Endothelial cell of umbilical vein (primary cell): ENCODE measurements around the gene AMELX. TPM values are rescaled to one million over a fixed set of nuclear protein-coding genes. Genes with fewer than 3 reads are reported as not detected.

ENCODE experiments used
- BruUV-seq: library from RNA; stranded (reverse); fragments of 400-500 nt; replicated peaks from 2 replicates; lab custom pipeline; 2021; lab: Mats Ljungman, UMichigan
- CTCF ChIA-PET: fragments of 300-600, 350-600 bp; sonication (Branson Sonifier 250); formaldehyde crosslinking; loops from one replicate; lab custom pipeline; 2021; ENCODE audit warnings: antibody characterized with exemption, inconsistent platforms; lab: Charles Lee
- POLR2A ChIA-PET: fragments of 300-600, 350-600 bp; sonication (Branson Sonifier 250); formaldehyde crosslinking; loops from one replicate; lab custom pipeline; 2021; ENCODE audit warnings: antibody characterized with exemption, inconsistent platforms; lab: Charles Lee
- DNase-seq: peaks from one replicate; pipeline ENCODE4 v3.0.0-alpha.2; 2011; ENCODE audit warnings: low read depth, low spot score
- FAIRE-seq: peaks from 2 replicates; lab custom pipeline; 2011; peaks lifted over from hg19 to GRCh38; lab: Jason Lieb, UNC
- H2AFZ ChIP-seq: 2 replicates; pipeline ENCODE4 v1.6.0; 2012; ENCODE audit warnings: low read depth, low read length, control low read depth, inconsistent platforms
- H3K27ac ChIP-seq: 2 replicates; pipeline ENCODE4 v1.5.1; 2011; ENCODE audit warnings: low read depth, mild to moderate bottlenecking, control low read depth, low read length, moderate library complexity; ENCODE audit not compliant: insufficient read depth
- H3K27me3 ChIP-seq, 2 experiments: 2 replicates each; pipeline versions ENCODE4 v1.6.0 to v1.6.1; 2011; ENCODE audit warnings: low read length in 2 of 2, mixed read lengths in 1 of 2; ENCODE audit not compliant: control insufficient read depth in 2 of 2, insufficient read depth in 2 of 2
- H3K36me3 ChIP-seq, 2 experiments: 2 replicates in 1 of 2; 3 replicates in 1 of 2; pipeline ENCODE4 v1.5.1; 2011; ENCODE audit warnings: low read length in 2 of 2, mild to moderate bottlenecking in 1 of 2, moderate library complexity in 1 of 2; ENCODE audit not compliant: control insufficient read depth in 2 of 2, insufficient read depth in 2 of 2; ENCODE audit errors: extremely low read depth in 1 of 2
- H3K4me1 ChIP-seq: 3 replicates; pipeline ENCODE4 v1.5.1; 2011; ENCODE audit warnings: mild to moderate bottlenecking, low read length; ENCODE audit not compliant: control insufficient read depth, insufficient read depth; ENCODE audit errors: extremely low read depth
- H3K4me2 ChIP-seq: 2 replicates; pipeline ENCODE4 v1.6.1; 2011; ENCODE audit warnings: low read length, control low read depth, mixed read lengths; ENCODE audit not compliant: insufficient read depth
- H3K4me3 ChIP-seq, 3 experiments: fragments of 200-600 bp in 1 of 3; sonication (generic), shearing (Covaris generic) in 1 of 3; replicated peaks in 1 of 3; 2 replicates each; pipeline ENCODE4 v1.5.1; 2011 to 2016; ENCODE audit warnings: control low read depth in 3 of 3, low read length in 3 of 3, mild to moderate bottlenecking in 2 of 3, inconsistent platforms in 1 of 3, low read depth in 1 of 3, moderate library complexity in 1 of 3; ENCODE audit not compliant: insufficient read depth in 1 of 3
- H3K79me2 ChIP-seq: 2 replicates; pipeline ENCODE4 v1.6.0; 2012; ENCODE audit warnings: low read length, inconsistent platforms; ENCODE audit not compliant: control insufficient read depth, insufficient read depth
- H3K9ac ChIP-seq: replicated peaks from 2 replicates; pipeline ENCODE3; 2011; ENCODE audit warnings: low read length, control low read depth; ENCODE audit not compliant: insufficient read depth; ENCODE audit errors: extremely low read depth
- H3K9me1 ChIP-seq: replicated peaks from 3 replicates; pipeline ENCODE4 v1.6.0; 2011; ENCODE audit warnings: mild to moderate bottlenecking, low read length; ENCODE audit not compliant: control insufficient read depth, insufficient read depth; ENCODE audit errors: extremely low read depth
- H3K9me3 ChIP-seq: replicated peaks from 2 replicates; pipeline ENCODE4 v1.5.1; 2012; ENCODE audit warnings: low read length, inconsistent platforms; ENCODE audit not compliant: control insufficient read depth, insufficient read depth
- H4K20me1 ChIP-seq: replicated peaks from 2 replicates; pipeline ENCODE3; 2011; ENCODE audit warnings: mild to moderate bottlenecking, low read length; ENCODE audit not compliant: control insufficient read depth, insufficient read depth; ENCODE audit errors: extremely low read depth
- EZH2 ChIP-seq: IDR thresholded peaks from 2 replicates; pipeline ENCODE4 v1.6.1; 2012; ENCODE audit warnings: borderline replicate concordance, low read depth, mild to moderate bottlenecking, moderate library complexity, low read length, inconsistent platforms; ENCODE audit not compliant: severe bottlenecking
- FOS ChIP-seq: IDR thresholded peaks from 2 replicates; pipeline ENCODE4 v1.6.1; 2011; ENCODE audit warnings: mild to moderate bottlenecking, low read length, moderate library complexity, borderline replicate concordance; ENCODE audit not compliant: insufficient read depth
- JUN ChIP-seq: IDR thresholded peaks from 2 replicates; pipeline ENCODE4 v1.6.1; 2011; ENCODE audit warnings: borderline replicate concordance, low read depth; ENCODE audit not compliant: insufficient read length, insufficient read depth
- MYC ChIP-seq: IDR thresholded peaks from one replicate; pipeline ENCODE4 v1.6.1; 2011; ENCODE audit warnings: mild to moderate bottlenecking, low read depth, low read length
- POLR2A ChIP-seq: IDR thresholded peaks from 2 replicates; pipeline ENCODE4 v1.6.1; 2012; ENCODE audit warnings: low read depth, mild to moderate bottlenecking, control low read depth, low read length
- POLR2AphosphoS5 ChIP-seq: IDR thresholded peaks from 2 replicates; pipeline ENCODE4 v1.6.1; 2012; ENCODE audit warnings: low read depth, mild to moderate bottlenecking, control low read depth, low read length, moderate library complexity; ENCODE audit not compliant: insufficient read depth
- dilution Hi-C: fragments of 300-500 bp; cut with MboI; formaldehyde crosslinking; loops from one replicate; pipeline ENCODE4 v1.15.0; 2019; ENCODE audit warnings: low sequenced_read_pairs; ENCODE audit not compliant: extremely low pct_ligation_motif_present
- intact Hi-C: fragments of 100-400 bp; cut with micrococcal nuclease; formaldehyde crosslinking; loops from one replicate; pipeline ENCODE4 v1.10.0; 2022
- polyA plus RNA-seq, 4 experiments: library from polyadenylated mRNA; depleted of rRNA in 3 of 4; stranded (reverse) in 3 of 4; unstranded in 1 of 4; fragments of >200 nt; gene quantifications; 2 replicates each; pipeline versions ENCODE4 v1.2.1 to v1.2.3, GENCODE V29; 2011 to 2012; ENCODE audit warnings: missing spikeins in 1 of 4
- total RNA-seq: library from RNA; stranded (reverse); gene quantifications from 2 replicates; pipeline ENCODE4 v1.2.3, GENCODE V29; 2021
- TF ChIP-seq, protein P1 (sequence below): IDR thresholded peaks from 2 replicates; pipeline ENCODE4 v1.6.1; 2011; ENCODE audit not compliant: insufficient read depth, insufficient read length
- TF ChIP-seq, protein P2 (sequence below), 2 donors: IDR thresholded peaks; 1 replicate in 1 of 2; 2 replicates in 1 of 2; pipeline ENCODE4 v1.5.1; 2011; ENCODE audit warnings: low read length in 2 of 2, mild to moderate bottlenecking in 2 of 2, moderate library complexity in 2 of 2, control low read depth in 1 of 2, inconsistent platforms in 1 of 2, low read depth in 1 of 2; ENCODE audit not compliant: insufficient read depth in 1 of 2; ENCODE audit errors: extremely low read depth in 1 of 2

The AMELX gene
- total and polyA plus RNA-seq, 2 donors (not counting 3 experiments of a cell fraction or from before 2014, with no cell fraction given) = not detected

DNA sequence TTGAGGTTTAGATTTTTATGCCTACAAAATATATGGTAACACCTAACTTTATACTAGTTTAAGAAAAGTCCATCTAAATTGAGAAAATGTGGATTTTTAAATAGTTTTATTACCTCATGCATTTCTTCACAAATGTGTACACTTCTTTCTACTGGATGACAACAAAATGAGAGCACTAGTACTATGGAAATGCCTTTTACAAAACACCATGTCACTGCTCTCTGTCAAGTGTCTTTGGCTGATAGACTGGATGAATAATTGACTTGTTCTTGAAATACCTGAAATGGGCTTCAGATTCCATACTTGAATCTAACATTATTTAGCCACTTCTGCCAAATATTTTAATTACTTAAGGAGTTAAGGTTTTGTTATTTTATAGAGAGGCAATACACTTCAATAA lies 49.5 kb downstream of the AMELX start:
- dilution Hi-C loops = no loop called here
- no peaks in the 10 kb centered on the region for H4K20me1 ChIP-seq
- peak overlapping the region; percentile 96 for H3K27ac ChIP-seq
- intact Hi-C loops = loop anchor here (1.0 to 5.0 kb wide), 4 partner anchors 8 to 585 kb away; no protein-coding TSS in a partner anchor
- H2AFZ ChIP-seq = no peak overlapping the region
- ChIA-PET POLR2A (no interaction called here), CTCF (interaction anchor here (1.1 kb wide), 1 partner anchor 25 kb away, joined by 3 read pairs; no protein-coding TSS in a partner anchor)
- TF ChIP-seq FOS = no peak
- no peak for TF ChIP-seq POLR2AphosphoS5
- TF ChIP-seq POLR2A = no peak
- TF ChIP-seq, protein P1, sequence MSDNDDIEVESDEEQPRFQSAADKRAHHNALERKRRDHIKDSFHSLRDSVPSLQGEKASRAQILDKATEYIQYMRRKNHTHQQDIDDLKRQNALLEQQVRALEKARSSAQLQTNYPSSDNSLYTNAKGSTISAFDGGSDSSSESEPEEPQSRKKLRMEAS = no peak
- no peak for TF ChIP-seq MYC
- TF ChIP-seq, protein P2, sequence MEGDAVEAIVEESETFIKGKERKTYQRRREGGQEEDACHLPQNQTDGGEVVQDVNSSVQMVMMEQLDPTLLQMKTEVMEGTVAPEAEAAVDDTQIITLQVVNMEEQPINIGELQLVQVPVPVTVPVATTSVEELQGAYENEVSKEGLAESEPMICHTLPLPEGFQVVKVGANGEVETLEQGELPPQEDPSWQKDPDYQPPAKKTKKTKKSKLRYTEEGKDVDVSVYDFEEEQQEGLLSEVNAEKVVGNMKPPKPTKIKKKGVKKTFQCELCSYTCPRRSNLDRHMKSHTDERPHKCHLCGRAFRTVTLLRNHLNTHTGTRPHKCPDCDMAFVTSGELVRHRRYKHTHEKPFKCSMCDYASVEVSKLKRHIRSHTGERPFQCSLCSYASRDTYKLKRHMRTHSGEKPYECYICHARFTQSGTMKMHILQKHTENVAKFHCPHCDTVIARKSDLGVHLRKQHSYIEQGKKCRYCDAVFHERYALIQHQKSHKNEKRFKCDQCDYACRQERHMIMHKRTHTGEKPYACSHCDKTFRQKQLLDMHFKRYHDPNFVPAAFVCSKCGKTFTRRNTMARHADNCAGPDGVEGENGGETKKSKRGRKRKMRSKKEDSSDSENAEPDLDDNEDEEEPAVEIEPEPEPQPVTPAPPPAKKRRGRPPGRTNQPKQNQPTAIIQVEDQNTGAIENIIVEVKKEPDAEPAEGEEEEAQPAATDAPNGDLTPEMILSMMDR (IDR thresholded peaks at IDR 0.05; ENCODE audit: extremely low read depth in 1 of 2, insufficient read depth in 1 of 2, low read depth in 1 of 2, low read length in 2 of 2) = no peak
- TF ChIP-seq JUN = no peak
- TF ChIP-seq EZH2 = no peak
- no peak overlapping the region for H3K4me2 ChIP-seq
- H3K79me2 ChIP-seq = no peaks in the 10 kb centered on the region
- DNase-seq (peak; percentile 1), FAIRE-seq (no peak)
- BruUV-seq = no TSS peak
- H3K9me3 ChIP-seq = no peaks in the 10 kb centered on the region
- no peaks in the 10 kb centered on the region for H3K9me1 ChIP-seq
- H3K27me3 ChIP-seq = no peaks in the 10 kb centered on the region
- H3K4me1 ChIP-seq = peaks cover 14% of the 10 kb centered on the region
- no peak overlapping the region for H3K4me3 ChIP-seq
- H3K9ac ChIP-seq = peak overlapping the region; percentile 68
- H3K36me3 ChIP-seq = no peaks in the 10 kb centered on the region
